Caco-2 (cell line): ENCODE measurements around the gene AMZ1. TPM values are rescaled to one million over a fixed set of nuclear protein-coding genes. Genes with fewer than 3 reads are reported as not detected.

Source experiments
- BruUV-seq: library from RNA; stranded (reverse); fragments of 400-500 nt; replicated peaks from 2 replicates; lab custom pipeline; 2021; lab: Mats Ljungman, UMichigan
- CTCF ChIA-PET: fragments of 300-600 bp; sonication (Branson Sonifier 250); formaldehyde crosslinking; loops from one replicate; lab custom pipeline; 2022; ENCODE audit warnings: antibody characterized with exemption; lab: Charles Lee
- POLR2A ChIA-PET: fragments of 300-600 bp; sonication (Branson Sonifier 250); formaldehyde crosslinking; loops from one replicate; lab custom pipeline; 2022; ENCODE audit warnings: antibody characterized with exemption; lab: Charles Lee
- DNase-seq, 2 experiments: peaks; one replicate each; pipeline versions ENCODE4 v3.0.0 to v3.0.0-alpha.2; 2020 to 2022
- H3K27me3 ChIP-seq: replicated peaks from 2 replicates; pipeline ENCODE4 v1.6.0; 2011; ENCODE audit warnings: low read length; ENCODE audit not compliant: control insufficient read depth, insufficient read depth
- H3K36me3 ChIP-seq: 2 replicates; pipeline ENCODE4 v1.5.1; 2011; ENCODE audit warnings: low read length; ENCODE audit not compliant: control insufficient read depth, insufficient read depth
- H3K4me1 ChIP-seq: fragments of 250-450 bp; sonication (Bioruptor Pico); 2 replicates; pipeline ENCODE4 v1.5.1; 2020; ENCODE audit warnings: mild to moderate bottlenecking
- H3K4me3 ChIP-seq: 2 replicates; pipeline ENCODE4 v1.5.1; 2011; ENCODE audit warnings: low read depth, mild to moderate bottlenecking, control low read depth, low read length
- H3K9me3 ChIP-seq: fragments of 250-450 bp; sonication (Bioruptor Pico); 2 replicates; pipeline ENCODE4 v1.5.1; 2020; ENCODE audit warnings: mild to moderate bottlenecking, moderate library complexity
- H3K27ac Mint-ChIP-seq: one replicate; pipeline ENCODE4 v1.8.0; 2022; ENCODE audit warnings: mixed read lengths; ENCODE audit not compliant: unreplicated experiment
- H3K27me3 Mint-ChIP-seq: one replicate; pipeline ENCODE4 v1.8.0; 2022; ENCODE audit warnings: mixed read lengths; ENCODE audit not compliant: insufficient read depth, unreplicated experiment
- H3K36me3 Mint-ChIP-seq: one replicate; pipeline ENCODE4 v1.8.0; 2022; ENCODE audit warnings: mild to moderate bottlenecking, mixed read lengths; ENCODE audit not compliant: insufficient read depth, unreplicated experiment
- H3K4me1 Mint-ChIP-seq: one replicate; pipeline ENCODE4 v1.8.0; 2022; ENCODE audit warnings: low read depth, mixed read lengths; ENCODE audit not compliant: unreplicated experiment
- H3K4me3 Mint-ChIP-seq: one replicate; pipeline ENCODE4 v1.8.0; 2022; ENCODE audit warnings: mild to moderate bottlenecking, moderate library complexity, mixed read lengths; ENCODE audit not compliant: unreplicated experiment
- H3K9me3 Mint-ChIP-seq: one replicate; pipeline ENCODE4 v1.8.0; 2022; ENCODE audit warnings: mixed read lengths; ENCODE audit not compliant: unreplicated experiment
- CTCF ChIP-seq, 2 experiments: fragments of 200-600 bp in 1 of 2; IDR thresholded peaks; 1 replicate in 1 of 2; 2 replicates in 1 of 2; pipeline versions ENCODE4 v1.5.1 to v1.8.0; 2011 to 2022; ENCODE audit warnings: antibody characterized with exemption in 1 of 2, control low read depth in 1 of 2, inconsistent platforms in 1 of 2, low read depth in 1 of 2, low read length in 1 of 2, mild to moderate bottlenecking in 1 of 2, moderate library complexity in 1 of 2; ENCODE audit not compliant: insufficient read depth in 1 of 2, severe bottlenecking in 1 of 2, unreplicated experiment in 1 of 2
- intact Hi-C: fragments of 100-400 bp; cut with micrococcal nuclease; formaldehyde crosslinking; loops from one replicate; pipeline ENCODE4 v1.10.0; 2022; ENCODE audit not compliant: unreplicated experiment
- total RNA-seq: library from RNA; stranded (reverse); gene quantifications from 2 replicates; pipeline ENCODE4 v1.2.3, GENCODE V29; 2022

The AMZ1 gene
- total RNA-seq, 1 experiment from 2014 or later, result 0.11 TPM

- Mint-ChIP-seq H3K4me1 (peaks cover 4% of the 10 kb centered on the region), H3K36me3 (peaks cover 4% of the 10 kb centered on the region), H3K9me3 (no peaks in the 10 kb centered on the region), H3K4me3 (no peak overlapping the region), H3K27me3 (peaks cover 5% of the 10 kb centered on the region), H3K27ac (no peak overlapping the region)
- Histone ChIP-seq H3K9me3 (no peaks in the 10 kb centered on the region), H3K27me3 (no peaks in the 10 kb centered on the region), H3K36me3 (no peaks in the 10 kb centered on the region), H3K4me3 (no peak overlapping the region), H3K4me1 (no peaks in the 10 kb centered on the region)
- DNase-seq, result no peak
- intact Hi-C loops, result loop anchor here (5.0 kb wide), 2 partner anchors 77 to 232 kb away; no protein-coding TSS in a partner anchor
- ChIA-PET POLR2A (no interaction called here), CTCF (interaction anchor here (0.6 to 0.7 kb wide), 2 partner anchors 74 to 268 kb away, joined by 3 to 8 read pairs; no protein-coding TSS in a partner anchor)
- no peak for TF ChIP-seq CTCF (IDR thresholded peaks at IDR 0.05; ENCODE audit: insufficient read depth in 1 of 2, low read depth in 1 of 2, low read length in 1 of 2, severe bottlenecking in 1 of 2, unreplicated experiment in 1 of 2)
- BruUV-seq, result no TSS peak
These were observed 3.5 kb upstream of the AMZ1 start for GRCh38 chr7:2684501-2684900.

- BruUV-seq, result no TSS peak
- Histone ChIP-seq H3K36me3 (no peaks in the 10 kb centered on the region), H3K4me1 (no peaks in the 10 kb centered on the region), H3K9me3 (no peaks in the 10 kb centered on the region), H3K4me3 (no peak overlapping the region), H3K27me3 (no peaks in the 10 kb centered on the region)
- H3K9me3 Mint-ChIP-seq, result no peaks in the 10 kb centered on the region
- H3K27me3 Mint-ChIP-seq, result no peaks in the 10 kb centered on the region
- ChIA-PET POLR2A (no interaction called here), CTCF (interaction anchor here (0.7 kb wide), 1 partner anchor 24 kb away, joined by 4 read pairs; no protein-coding TSS in a partner anchor)
- H3K27ac Mint-ChIP-seq, result no peak overlapping the region
- TF ChIP-seq CTCF (IDR thresholded peaks at IDR 0.05; ENCODE audit: insufficient read depth in 1 of 2, low read depth in 1 of 2, low read length in 1 of 2, severe bottlenecking in 1 of 2, unreplicated experiment in 1 of 2), result no peak
- intact Hi-C loops, result no loop called here
- no peaks in the 10 kb centered on the region for H3K36me3 Mint-ChIP-seq
- H3K4me3 Mint-ChIP-seq, result no peak overlapping the region
- no peak for DNase-seq
- no peaks in the 10 kb centered on the region for H3K4me1 Mint-ChIP-seq
These were observed 1.9 kb upstream of the AMZ1 start for GRCh38 chr7:2686101-2686500.

GRCh38 chr7:2687338-2687869, 598 bp upstream of the AMZ1 start:
- intact Hi-C loops, result no loop called here

More at GRCh38 chr7:2687338-2687869, 598 bp upstream of the AMZ1 start:
- H3K36me3 Mint-ChIP-seq, result no peaks in the 10 kb centered on the region
- no peaks in the 10 kb centered on the region for H3K4me1 ChIP-seq
- ChIA-PET CTCF (interaction anchor here (0.7 kb wide), 1 partner anchor 23 kb away, joined by 3 read pairs; no protein-coding TSS in a partner anchor), POLR2A (interaction anchor here (0.6 kb wide), 1 partner anchor 155 kb away, joined by 5 read pairs; no protein-coding TSS in a partner anchor)
- H3K27ac Mint-ChIP-seq, result no peak overlapping the region
- no peaks in the 10 kb centered on the region for H3K4me1 Mint-ChIP-seq
- no peaks in the 10 kb centered on the region for H3K9me3 Mint-ChIP-seq
- no peak overlapping the region for H3K4me3 ChIP-seq
- H3K27me3 ChIP-seq, result no peaks in the 10 kb centered on the region
- no peaks in the 10 kb centered on the region for H3K36me3 ChIP-seq
- no TSS peak for BruUV-seq
- H3K27me3 Mint-ChIP-seq, result no peaks in the 10 kb centered on the region
- no peak for TF ChIP-seq CTCF (IDR thresholded peaks at IDR 0.05; ENCODE audit: insufficient read depth in 1 of 2, low read depth in 1 of 2, low read length in 1 of 2, severe bottlenecking in 1 of 2, unreplicated experiment in 1 of 2)
- no peak for DNase-seq
- H3K9me3 ChIP-seq, result no peaks in the 10 kb centered on the region
- H3K4me3 Mint-ChIP-seq, result no peak overlapping the region
